Measurements from ENCODE around the gene AKAP6. TPM values are rescaled to one million over a fixed set of nuclear protein-coding genes. Genes with fewer than 3 reads are reported as not detected.

AKAP6 gene
- total RNA-seq, 1 experiment from 2014 or later = 1.1 TPM

DNA sequence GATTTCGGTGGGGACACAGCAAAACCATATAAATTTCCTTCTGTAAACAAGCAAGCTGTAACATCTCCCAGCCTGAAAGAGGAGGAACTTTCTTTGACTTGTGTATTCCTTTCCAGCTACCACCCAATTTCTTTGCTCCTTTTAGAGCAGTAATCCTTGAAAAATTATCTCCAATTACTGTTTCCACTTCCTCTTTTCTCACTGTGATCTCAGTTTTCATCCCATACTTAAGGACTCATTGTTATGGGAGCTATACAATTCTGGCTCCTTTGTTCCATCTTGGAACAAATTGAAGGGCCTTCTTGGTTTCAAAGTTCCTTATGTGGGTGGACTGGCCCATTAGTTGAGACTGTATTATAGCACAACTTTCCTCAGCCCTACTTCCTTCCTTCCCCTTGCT is 152.6 kb downstream of the AKAP6 start:
- Histone ChIP-seq H3K23me2 (ENCODE audit: insufficient read length, low read depth, low read length, poor library complexity, severe bottlenecking) (no peaks in the 10 kb centered on the region), H4K20me1 (ENCODE audit: control insufficient read depth, insufficient read depth, insufficient read length) (no peaks in the 10 kb centered on the region), H3K27me3 (ENCODE audit: insufficient read depth, low read length) (no peaks in the 10 kb centered on the region), H2AFZ (ENCODE audit: low read length) (no peak overlapping the region), H4K8ac (replicated peaks; ENCODE audit: insufficient read length, low read depth, low read length) (no peak overlapping the region), H3T11ph (ENCODE audit: low read length) (no peak overlapping the region), H4K5ac (ENCODE audit: insufficient read length, low read depth, low read length) (no peak overlapping the region), H3K9me3 (ENCODE audit: control insufficient read depth, low read depth, low read length) (no peaks in the 10 kb centered on the region), H2BK12ac (ENCODE audit: insufficient read length, low read depth, low read length) (no peak overlapping the region), H3K9ac (ENCODE audit: extremely low read depth, insufficient read length, low read length) (no peak overlapping the region), H3K14ac (ENCODE audit: insufficient read depth, low read length) (no peak overlapping the region), H2BK20ac (ENCODE audit: low read depth, low read length, poor library complexity, severe bottlenecking) (no peak overlapping the region), H3K4me2 (ENCODE audit: insufficient read depth, insufficient read length, low read length) (no peak overlapping the region), H4K91ac (ENCODE audit: insufficient read length, low read depth, low read length) (no peak overlapping the region), H3K27ac (ENCODE audit: insufficient read length, low read depth, low read length) (no peak overlapping the region), H3K18ac (ENCODE audit: insufficient read length, low read depth, low read length) (no peak overlapping the region), H2BK5ac (ENCODE audit: insufficient read length, low read length) (no peak overlapping the region), H3K23ac (ENCODE audit: insufficient read length, low read depth, low read length) (no peak overlapping the region), H3K4ac (ENCODE audit: low read depth, low read length) (no peak overlapping the region), H3K79me2 (ENCODE audit: insufficient read depth, low read length) (no peaks in the 10 kb centered on the region), H2BK120ac (ENCODE audit: low read depth, low read length, poor library complexity, severe bottlenecking) (no peak overlapping the region), H3K79me1 (ENCODE audit: insufficient read depth, low read depth, low read length, poor library complexity, severe bottlenecking) (no peaks in the 10 kb centered on the region), H2AK5ac (ENCODE audit: insufficient read length, low read length) (no peak overlapping the region), H3K4me1 (ENCODE audit: insufficient read depth, low read length) (no peaks in the 10 kb centered on the region), H3K56ac (ENCODE audit: insufficient read length, low read depth, low read length) (no peak overlapping the region), H2BK15ac (ENCODE audit: low read depth, low read length) (no peak overlapping the region)
- Mint-ChIP-seq H3K36me3 (ENCODE audit: insufficient read depth in 1 of 3, low read depth in 3 of 3) (peaks cover 0 to 4% (median under 1%) of the 10 kb centered on the region in 3 experiments; a peak in 1 of 7 replicates), H3K4me3 (no peak overlapping the region), H3K4me1 (peaks cover 0 to 2% of the 10 kb centered on the region in 2 experiments; a peak in 2 of 4 replicates), H3K27me3 (ENCODE audit: low read depth) (no peaks in the 10 kb centered on the region), H3K27ac (no peak overlapping the region), H3K9me3 (peaks cover 13 to 14% of the 10 kb centered on the region in 2 experiments; a peak in 4 of 5 replicates)
- WGBS (ENCODE audit: extremely low coverage, insufficient read length, low lambda C conversion rate) = no CpG with 5 or more reads among the region's 1 CpG
- no peak for DNase-seq
- TF ChIP-seq, protein P1, sequence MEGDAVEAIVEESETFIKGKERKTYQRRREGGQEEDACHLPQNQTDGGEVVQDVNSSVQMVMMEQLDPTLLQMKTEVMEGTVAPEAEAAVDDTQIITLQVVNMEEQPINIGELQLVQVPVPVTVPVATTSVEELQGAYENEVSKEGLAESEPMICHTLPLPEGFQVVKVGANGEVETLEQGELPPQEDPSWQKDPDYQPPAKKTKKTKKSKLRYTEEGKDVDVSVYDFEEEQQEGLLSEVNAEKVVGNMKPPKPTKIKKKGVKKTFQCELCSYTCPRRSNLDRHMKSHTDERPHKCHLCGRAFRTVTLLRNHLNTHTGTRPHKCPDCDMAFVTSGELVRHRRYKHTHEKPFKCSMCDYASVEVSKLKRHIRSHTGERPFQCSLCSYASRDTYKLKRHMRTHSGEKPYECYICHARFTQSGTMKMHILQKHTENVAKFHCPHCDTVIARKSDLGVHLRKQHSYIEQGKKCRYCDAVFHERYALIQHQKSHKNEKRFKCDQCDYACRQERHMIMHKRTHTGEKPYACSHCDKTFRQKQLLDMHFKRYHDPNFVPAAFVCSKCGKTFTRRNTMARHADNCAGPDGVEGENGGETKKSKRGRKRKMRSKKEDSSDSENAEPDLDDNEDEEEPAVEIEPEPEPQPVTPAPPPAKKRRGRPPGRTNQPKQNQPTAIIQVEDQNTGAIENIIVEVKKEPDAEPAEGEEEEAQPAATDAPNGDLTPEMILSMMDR (conservative IDR thresholded peaks at IDR 0.05) = no peak

All from H9 (cell line).